CD4-positive, CD25-positive, alpha-beta regulatory T cell (primary cell): Measurements from ENCODE around the gene PTBP1. TPM values are rescaled to one million over a fixed set of nuclear protein-coding genes. Genes with fewer than 3 reads are reported as not detected.

Experiments
- ATAC-seq, 2 donors: fragments of 150-1000 bp; cut with Tn5 transposase; one replicate each; pipeline ENCODE4 v1.10.0; 2021; ENCODE audit warnings: low read depth in 2 of 2, moderate number of reproducible peaks in 2 of 2, moderate library complexity in 1 of 2
- DNase-seq, 3 donors: peaks; one replicate each; pipeline versions ENCODE4 v3.0.0 to v3.0.0-alpha.2; 2012 to 2022; ENCODE audit warnings: mixed read lengths in 1 of 3
- H3K27ac ChIP-seq: one replicate; pipeline ENCODE4 v1.7.0; 2013; ENCODE audit warnings: mild to moderate bottlenecking, low read length; ENCODE audit not compliant: insufficient read depth, poor library complexity, severe bottlenecking
- H3K27me3 ChIP-seq: one replicate; pipeline ENCODE4 v1.7.0; 2013; ENCODE audit warnings: low read length; ENCODE audit not compliant: control insufficient read depth, insufficient read depth
- H3K36me3 ChIP-seq: one replicate; pipeline ENCODE4 v1.7.0; 2013; ENCODE audit warnings: mild to moderate bottlenecking, low read length, moderate library complexity; ENCODE audit not compliant: control insufficient read depth, insufficient read depth
- H3K4me1 ChIP-seq: 2 replicates; pipeline ENCODE4 v1.7.0; 2013; ENCODE audit warnings: mild to moderate bottlenecking, low read length; ENCODE audit not compliant: insufficient read depth, control insufficient read depth, poor library complexity, severe bottlenecking
- H3K4me3 ChIP-seq: one replicate; pipeline ENCODE4 v1.7.0; 2013; ENCODE audit warnings: low read depth, mild to moderate bottlenecking, low read length, moderate library complexity
- H3K9me3 ChIP-seq, 2 experiments: 1 replicate in 1 of 2; 2 replicates in 1 of 2; pipeline ENCODE4 v1.7.0; 2013; ENCODE audit warnings: low read length in 2 of 2, mild to moderate bottlenecking in 1 of 2, moderate library complexity in 1 of 2; ENCODE audit not compliant: control insufficient read depth in 2 of 2
- H3K27ac Mint-ChIP-seq, 3 donors: one replicate each; pipeline ENCODE4 v1.8.0; 2020 to 2022; ENCODE audit warnings: mild to moderate bottlenecking in 3 of 3, mixed read lengths in 3 of 3, moderate library complexity in 2 of 3
- H3K27me3 Mint-ChIP-seq: one replicate; pipeline ENCODE4 v1.8.0; 2022; ENCODE audit warnings: mild to moderate bottlenecking, mixed read lengths
- H3K36me3 Mint-ChIP-seq: one replicate; pipeline ENCODE4 v1.8.0; 2020; ENCODE audit warnings: mixed read lengths
- H3K4me1 Mint-ChIP-seq, 4 donors: one replicate each; pipeline ENCODE4 v1.8.0; 2020 to 2022; ENCODE audit warnings: mixed read lengths in 4 of 4, mild to moderate bottlenecking in 1 of 4
- H3K4me3 Mint-ChIP-seq, 4 donors: one replicate each; pipeline ENCODE4 v1.8.0; 2020 to 2022; ENCODE audit warnings: mild to moderate bottlenecking in 4 of 4, mixed read lengths in 4 of 4, moderate library complexity in 3 of 4
- H3K9me3 Mint-ChIP-seq, 7 donors: one replicate each; pipeline ENCODE4 v1.8.0; 2020 to 2022; ENCODE audit warnings: mixed read lengths in 7 of 7, mild to moderate bottlenecking in 3 of 7, moderate library complexity in 2 of 7
- polyA plus RNA-seq, 4 donors: library from polyadenylated mRNA; unstranded; fragments of 300-500 nt; fragmentation: Illumina TruSeq; gene quantifications; one replicate each; pipeline ENCODE4 v1.2.3, GENCODE V29; 2021
- total RNA-seq: library from RNA; stranded (reverse); gene quantifications from one replicate; pipeline ENCODE4 v1.2.3, GENCODE V29; 2022

Gene PTBP1
- total and polyA plus RNA-seq, 5 donors from 2014 or later = 108 to 308 (median 132) TPM

DNA sequence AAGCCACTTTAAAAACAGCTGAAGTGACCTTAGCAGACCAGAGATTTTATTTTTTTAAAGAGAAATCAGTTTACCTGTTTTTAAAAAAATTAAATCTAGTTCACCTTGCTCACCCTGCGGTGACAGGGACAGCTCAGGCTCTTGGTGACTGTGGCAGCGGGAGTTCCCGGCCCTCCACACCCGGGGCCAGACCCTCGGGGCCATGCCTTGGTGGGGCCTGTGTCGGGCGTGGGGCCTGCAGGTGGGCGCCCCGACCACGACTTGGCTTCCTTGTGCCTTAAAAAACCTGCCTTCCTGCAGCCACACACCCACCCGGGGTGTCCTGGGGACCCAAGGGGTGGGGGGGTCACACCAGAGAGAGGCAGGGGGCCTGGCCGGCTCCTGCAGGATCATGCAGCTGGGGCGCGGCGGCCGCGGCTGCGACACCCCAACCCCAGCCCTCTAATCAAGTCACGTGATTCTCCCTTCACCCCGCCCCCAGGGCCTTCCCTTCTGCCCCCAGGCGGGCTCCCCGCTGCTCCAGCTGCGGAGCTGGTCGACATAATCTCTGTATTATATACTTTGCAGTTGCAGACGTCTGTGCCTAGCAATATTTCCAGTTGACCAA lies 13.7 kb downstream of the PTBP1 start:
- peaks cover 14% of the 10 kb centered on the region for H3K36me3 Mint-ChIP-seq
- no peak overlapping the region for H3K4me3 ChIP-seq
- no peak overlapping the region for H3K27ac Mint-ChIP-seq
- peaks cover 54% of the 10 kb centered on the region for H3K36me3 ChIP-seq
- H3K4me1 Mint-ChIP-seq = peaks cover 0 to 11% (median 3%) of the 10 kb centered on the region in 4 donors
- DNase-seq = no peak
- H3K27me3 Mint-ChIP-seq = no peaks in the 10 kb centered on the region
- H3K27me3 ChIP-seq = no peaks in the 10 kb centered on the region
- peaks cover 0 to 2% (median 0%) of the 10 kb centered on the region in 7 donors for H3K9me3 Mint-ChIP-seq
- no peaks in the 10 kb centered on the region for H3K9me3 ChIP-seq
- no peak for ATAC-seq
- H3K27ac ChIP-seq = no peak overlapping the region
- H3K4me1 ChIP-seq = no peaks in the 10 kb centered on the region
- H3K4me3 Mint-ChIP-seq = no peak overlapping the region

DNA sequence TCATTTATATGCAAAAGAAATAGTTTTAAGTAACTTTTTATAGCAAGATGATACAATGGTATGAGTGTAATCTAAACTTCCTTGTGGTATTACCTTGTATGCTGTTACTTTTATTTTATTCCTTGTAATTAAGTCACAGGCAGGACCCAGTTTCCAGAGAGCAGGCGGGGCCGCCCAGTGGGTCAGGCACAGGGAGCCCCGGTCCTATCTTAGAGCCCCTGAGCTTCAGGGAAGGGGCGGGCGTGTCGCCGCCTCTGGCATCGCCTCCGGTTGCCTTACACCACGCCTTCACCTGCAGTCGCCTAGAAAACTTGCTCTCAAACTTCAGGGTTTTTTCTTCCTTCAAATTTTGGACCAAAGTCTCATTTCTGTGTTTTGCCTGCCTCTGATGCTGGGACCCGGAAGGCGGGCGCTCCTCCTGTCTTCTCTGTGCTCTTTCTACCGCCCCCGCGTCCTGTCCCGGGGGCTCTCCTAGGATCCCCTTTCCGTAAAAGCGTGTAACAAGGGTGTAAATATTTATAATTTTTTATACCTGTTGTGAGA lies 14.3 kb downstream of the PTBP1 start:
- no peaks in the 10 kb centered on the region for H3K27me3 Mint-ChIP-seq
- Histone ChIP-seq H3K27me3 (no peaks in the 10 kb centered on the region), H3K9me3 (no peaks in the 10 kb centered on the region), H3K36me3 (peaks cover 52% of the 10 kb centered on the region), H3K27ac (no peak overlapping the region), H3K4me3 (no peak overlapping the region), H3K4me1 (no peaks in the 10 kb centered on the region)
- no peak for ATAC-seq
- peak overlapping the region in 1 of 4 donors; percentile 44 for H3K4me3 Mint-ChIP-seq
- DNase-seq = no peak
- H3K27ac Mint-ChIP-seq = no peak overlapping the region
- peaks cover 0 to 14% (median 3%) of the 10 kb centered on the region in 4 donors for H3K4me1 Mint-ChIP-seq
- H3K36me3 Mint-ChIP-seq = peaks cover 19% of the 10 kb centered on the region
- peaks cover 0 to 2% (median 0%) of the 10 kb centered on the region in 7 donors for H3K9me3 Mint-ChIP-seq

DNA sequence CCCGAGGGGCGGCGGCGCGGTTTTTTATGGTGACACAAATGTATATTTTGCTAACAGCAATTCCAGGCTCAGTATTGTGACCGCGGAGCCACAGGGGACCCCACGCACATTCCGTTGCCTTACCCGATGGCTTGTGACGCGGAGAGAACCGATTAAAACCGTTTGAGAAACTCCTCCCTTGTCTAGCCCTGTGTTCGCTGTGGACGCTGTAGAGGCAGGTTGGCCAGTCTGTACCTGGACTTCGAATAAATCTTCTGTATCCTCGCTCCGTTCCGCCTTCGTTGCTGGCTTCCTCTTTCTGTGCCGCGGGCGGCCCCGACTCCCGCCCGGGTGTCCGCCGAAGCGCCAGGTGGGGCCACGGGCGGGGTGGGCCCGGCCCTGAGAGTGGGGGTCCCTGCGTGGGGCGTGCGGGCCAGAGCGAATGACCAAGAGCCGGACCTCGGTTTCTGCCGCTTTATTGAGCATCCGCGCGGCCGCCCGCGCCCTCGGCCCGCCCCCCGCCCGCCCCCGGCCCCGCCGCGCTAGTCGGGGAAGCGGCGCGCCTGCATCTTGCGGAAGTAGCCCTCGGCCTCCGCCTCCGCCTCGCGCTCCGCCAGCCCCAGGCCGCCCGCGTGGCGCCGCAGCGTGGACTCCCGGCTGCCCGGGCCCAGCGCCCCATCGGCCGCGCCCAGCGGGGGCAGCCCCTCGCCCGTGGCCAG lies 14.9 kb downstream of the PTBP1 start:
- Histone ChIP-seq H3K9me3 (no peaks in the 10 kb centered on the region), H3K36me3 (peaks cover 46% of the 10 kb centered on the region), H3K4me1 (no peaks in the 10 kb centered on the region), H3K27me3 (no peaks in the 10 kb centered on the region), H3K4me3 (no peak overlapping the region), H3K27ac (no peak overlapping the region)
- Mint-ChIP-seq H3K27me3 (no peaks in the 10 kb centered on the region), H3K4me1 (peaks cover 0 to 11% (median 2%) of the 10 kb centered on the region in 4 donors), H3K27ac (no peak overlapping the region), H3K9me3 (peaks cover 0 to 2% (median 0%) of the 10 kb centered on the region in 7 donors), H3K36me3 (peaks cover 17% of the 10 kb centered on the region), H3K4me3 (peak overlapping the region in 1 of 4 donors; percentile 44)
- no peak for ATAC-seq
- no peak for DNase-seq

DNA sequence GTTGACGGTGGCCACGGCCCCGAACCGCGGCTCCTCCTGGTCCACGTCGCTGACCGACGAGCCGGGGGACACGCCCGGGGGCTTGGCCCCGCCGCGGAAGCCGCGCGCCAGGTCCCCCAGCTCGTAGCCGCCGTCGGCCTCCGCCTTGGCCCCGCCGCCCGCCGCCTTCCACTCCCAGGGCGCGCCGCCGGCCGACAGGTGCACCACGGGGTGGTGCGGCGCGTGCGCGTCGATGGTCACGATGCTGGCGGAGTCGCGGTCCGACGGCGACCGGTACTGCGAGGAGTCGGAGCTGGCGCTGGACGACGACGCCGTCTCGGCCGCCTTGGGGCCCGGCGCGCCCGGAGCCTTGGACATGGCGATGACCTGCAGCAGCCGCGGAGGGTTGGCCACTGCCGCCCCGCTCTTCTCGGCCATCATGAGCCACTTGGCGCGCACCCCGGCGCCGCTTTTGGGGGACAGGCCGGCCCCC lies 15.5 kb downstream of the PTBP1 start:
- H3K9me3 Mint-ChIP-seq = peaks cover 0 to 2% (median 0%) of the 10 kb centered on the region in 7 donors
- ATAC-seq (no peak), DNase-seq (no peak)
- no peak overlapping the region for H3K4me3 Mint-ChIP-seq
- no peak overlapping the region for H3K27ac ChIP-seq
- H3K9me3 ChIP-seq = no peaks in the 10 kb centered on the region
- no peak overlapping the region for H3K27ac Mint-ChIP-seq
- peaks cover 11% of the 10 kb centered on the region for H3K36me3 Mint-ChIP-seq
- H3K4me1 Mint-ChIP-seq = peaks cover 0 to 5% (median 0%) of the 10 kb centered on the region in 4 donors
- peaks cover 40% of the 10 kb centered on the region for H3K36me3 ChIP-seq
- H3K4me1 ChIP-seq = no peaks in the 10 kb centered on the region
- no peaks in the 10 kb centered on the region for H3K27me3 ChIP-seq
- H3K4me3 ChIP-seq = no peak overlapping the region
- no peaks in the 10 kb centered on the region for H3K27me3 Mint-ChIP-seq

DNA sequence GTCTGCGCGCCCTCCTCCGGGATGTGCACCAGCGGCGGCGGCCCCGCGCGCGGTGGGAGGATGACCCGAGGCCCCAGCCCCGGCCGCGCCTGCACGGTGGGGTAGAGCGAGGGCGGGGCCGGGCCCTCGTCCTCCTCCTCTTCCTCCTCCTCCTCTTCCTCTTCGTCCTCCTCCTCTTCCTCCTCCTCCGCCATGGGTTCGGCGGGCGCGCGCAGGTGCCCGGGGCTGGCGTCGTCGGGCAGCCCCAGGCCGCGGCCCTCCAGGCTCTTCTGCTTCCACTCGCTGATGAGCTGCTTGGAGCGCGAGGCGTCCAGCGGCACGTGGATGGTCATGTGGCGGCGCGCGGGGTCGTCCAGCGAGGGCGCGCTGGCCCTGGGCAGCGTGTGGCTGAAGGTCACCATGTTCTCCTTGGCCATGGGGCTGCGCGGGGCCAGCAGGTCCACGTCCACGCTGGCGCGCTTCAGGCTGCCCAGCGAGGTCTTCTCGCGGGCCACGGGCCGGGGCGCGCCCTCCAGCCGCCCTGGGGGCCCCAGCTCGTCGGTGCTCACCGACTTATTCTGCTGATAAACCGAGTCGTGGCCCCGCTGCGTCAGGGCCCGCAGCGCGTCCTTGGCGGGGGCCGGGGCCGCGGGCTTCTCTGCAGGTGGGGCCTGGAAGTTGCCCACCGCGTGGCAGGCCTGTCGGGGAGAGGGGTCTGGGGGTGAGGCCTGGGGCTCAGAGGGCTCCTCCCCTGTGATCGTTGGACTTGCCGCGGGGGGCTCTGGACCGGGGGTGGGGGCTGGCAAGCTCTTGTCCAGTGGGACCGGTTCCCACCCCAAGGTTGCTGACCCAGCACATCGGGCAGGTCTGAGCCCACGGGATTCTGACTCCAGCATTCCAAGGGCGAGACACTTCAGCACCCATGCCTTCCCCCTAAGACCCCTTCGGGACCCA lies 16.2 kb downstream of the PTBP1 start:
- Histone ChIP-seq H3K27me3 (no peaks in the 10 kb centered on the region), H3K9me3 (no peaks in the 10 kb centered on the region), H3K4me1 (no peaks in the 10 kb centered on the region), H3K36me3 (peaks cover 35% of the 10 kb centered on the region), H3K4me3 (no peak overlapping the region), H3K27ac (no peak overlapping the region)
- no peak for ATAC-seq
- no peak for DNase-seq
- peaks cover 0 to 2% (median 0%) of the 10 kb centered on the region in 4 donors for H3K4me1 Mint-ChIP-seq
- no peak overlapping the region for H3K27ac Mint-ChIP-seq
- peaks cover 8% of the 10 kb centered on the region for H3K36me3 Mint-ChIP-seq
- no peaks in the 10 kb centered on the region for H3K27me3 Mint-ChIP-seq
- H3K9me3 Mint-ChIP-seq = peaks cover 0 to 2% (median 0%) of the 10 kb centered on the region in 7 donors
- no peak overlapping the region for H3K4me3 Mint-ChIP-seq

DNA sequence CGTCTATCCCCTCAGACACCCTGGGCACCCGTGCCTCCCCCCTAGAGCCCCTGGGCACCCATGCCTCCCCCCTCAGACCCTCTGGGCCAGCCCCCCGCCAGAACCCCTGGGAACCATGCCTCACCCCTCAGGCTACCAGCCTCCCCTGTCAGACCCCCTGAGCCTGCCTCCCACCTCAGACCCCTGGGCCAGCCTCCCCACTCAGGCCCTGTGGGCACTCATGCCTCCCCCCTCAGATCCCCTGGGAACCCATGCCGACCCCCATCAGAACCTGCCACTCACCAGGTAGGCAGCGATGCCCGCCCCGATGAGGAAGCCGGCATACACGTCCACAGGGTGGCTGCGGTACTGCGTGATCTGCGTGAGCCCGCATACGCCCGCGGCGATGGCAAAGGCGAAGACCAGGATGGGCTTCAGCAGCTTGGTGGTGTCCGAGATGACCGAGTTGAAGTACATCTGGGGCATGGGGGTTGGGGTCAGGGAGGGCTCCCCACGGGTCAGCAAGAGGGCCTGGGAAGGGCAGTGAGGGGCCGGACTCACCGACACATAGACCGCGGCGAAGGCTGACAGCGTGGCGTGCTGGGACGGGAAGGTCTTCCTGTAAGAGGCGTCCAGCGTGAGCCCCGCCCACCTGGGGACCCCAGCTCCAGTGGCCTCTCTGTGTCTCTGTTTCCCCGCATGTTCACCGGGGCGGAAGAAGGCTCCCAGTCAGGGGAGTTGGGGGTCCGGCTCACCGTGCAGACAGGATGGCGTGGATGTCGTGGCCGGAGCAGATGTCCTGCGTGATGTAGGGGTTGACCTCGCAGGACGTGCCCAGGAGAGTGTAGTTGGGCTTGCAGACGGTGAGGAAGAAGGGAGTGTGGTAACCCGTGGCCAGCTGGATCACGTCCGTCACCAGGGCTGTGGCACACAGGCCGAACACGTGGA lies 17.2 kb downstream of the PTBP1 start:
- H3K27ac Mint-ChIP-seq = no peak overlapping the region
- no peak overlapping the region for H3K27ac ChIP-seq
- DNase-seq = no peak
- H3K27me3 Mint-ChIP-seq = no peaks in the 10 kb centered on the region
- no peak overlapping the region for H3K4me3 Mint-ChIP-seq
- no peak for ATAC-seq
- no peaks in the 10 kb centered on the region for H3K9me3 ChIP-seq
- H3K4me1 ChIP-seq = no peaks in the 10 kb centered on the region
- H3K27me3 ChIP-seq = no peaks in the 10 kb centered on the region
- peaks cover 0 to 2% (median 0%) of the 10 kb centered on the region in 4 donors for H3K4me1 Mint-ChIP-seq
- peaks cover 27% of the 10 kb centered on the region for H3K36me3 ChIP-seq
- peaks cover 8% of the 10 kb centered on the region for H3K36me3 Mint-ChIP-seq
- H3K9me3 Mint-ChIP-seq = peaks cover 0 to 2% (median 0%) of the 10 kb centered on the region in 7 donors
- H3K4me3 ChIP-seq = no peak overlapping the region
